Mesodermal cell (in vitro differentiated cells): Measurements from ENCODE around the gene GUCY1A1.

ENCODE experiments used
- H3K27ac ChIP-seq: 2 replicates; pipeline ENCODE4 v1.7.0; 2013; ENCODE audit warnings: mild to moderate bottlenecking, low read depth, low read length, moderate library complexity; ENCODE audit not compliant: severe bottlenecking
- H3K36me3 ChIP-seq: 2 replicates; pipeline ENCODE4 v1.7.1; 2013; ENCODE audit warnings: mild to moderate bottlenecking, low read length, moderate library complexity; ENCODE audit not compliant: control insufficient read depth, insufficient read depth
- H3K4me1 ChIP-seq: one replicate; pipeline ENCODE4 v1.7.1; 2013; ENCODE audit warnings: mild to moderate bottlenecking, low read length; ENCODE audit not compliant: insufficient read depth, control insufficient read depth, poor library complexity, severe bottlenecking
- H3K4me3 ChIP-seq: 2 replicates; pipeline ENCODE4 v1.7.0; 2013; ENCODE audit warnings: low read length, control low read depth, mild to moderate bottlenecking; ENCODE audit not compliant: insufficient read depth, poor library complexity, severe bottlenecking; ENCODE audit errors: extremely low read depth
- H3K9me3 ChIP-seq: 2 replicates; pipeline ENCODE4 v1.7.1; 2013; ENCODE audit warnings: mild to moderate bottlenecking, low read length, moderate library complexity; ENCODE audit not compliant: control insufficient read depth
- WGBS, 2 experiments: methylation state at CpG; one replicate each; pipeline ENCODE4 v1.1.5; 2013; ENCODE audit warnings: missing lambda C conversion rate in 2 of 2; ENCODE audit not compliant: insufficient coverage in 2 of 2; 5-methylcytosine and 5-hydroxymethylcytosine counted together

The GUCY1A1 gene

GRCh38 chr4:155660436-155660835 lies 6.2 kb upstream of the GUCY1A1 start:
- 67% methylated on average over 1 of the region's 2 CpGs; no CpG with 5 or more reads in 1 of the 2 experiments for WGBS, 2 experiments
- no peak overlapping the region for H3K4me3 ChIP-seq
- H3K4me1 ChIP-seq, result no peaks in the 10 kb centered on the region
- H3K9me3 ChIP-seq, result no peaks in the 10 kb centered on the region
- H3K36me3 ChIP-seq, result no peaks in the 10 kb centered on the region
- H3K27ac ChIP-seq, result no peak overlapping the region

GRCh38 chr4:155665054-155665453 lies 1.6 kb upstream of the GUCY1A1 start:
- WGBS, 2 experiments, result 83 to 89% methylated on average over 1 of the region's 2 CpGs

GRCh38 chr4:155667222-155667567 lies 547 bp downstream of the GUCY1A1 start:
- Histone ChIP-seq H3K9me3 (no peaks in the 10 kb centered on the region), H3K27ac (peak overlapping the region; percentile 56), H3K36me3 (no peaks in the 10 kb centered on the region), H3K4me3 (peak overlapping the region; percentile 48), H3K4me1 (peaks cover under 1% of the 10 kb centered on the region)
- WGBS, 2 experiments, result 1% methylated on average over 16 to 23 of the region's 27 CpGs

More at GRCh38 chr4:155665054-155665453, 1.6 kb upstream of the GUCY1A1 start:
- Histone ChIP-seq H3K36me3 (no peaks in the 10 kb centered on the region), H3K4me1 (no peaks in the 10 kb centered on the region), H3K4me3 (no peak overlapping the region), H3K27ac (no peak overlapping the region), H3K9me3 (no peaks in the 10 kb centered on the region)

GRCh38 chr4:155667568-155668511 lies 1.2 kb downstream of the GUCY1A1 start:
- Histone ChIP-seq H3K4me1 (peaks cover 5% of the 10 kb centered on the region), H3K27ac (no peak overlapping the region), H3K4me3 (peak overlapping the region; percentile 48), H3K36me3 (no peaks in the 10 kb centered on the region), H3K9me3 (no peaks in the 10 kb centered on the region)
- WGBS, 2 experiments, result 0 to 1% methylated on average over 64 to 67 of the region's 71 CpGs

GRCh38 chr4:155668707-155669220 lies 2.1 kb downstream of the GUCY1A1 start:
- peaks cover 5% of the 10 kb centered on the region for H3K4me1 ChIP-seq
- no peak overlapping the region for H3K27ac ChIP-seq

GRCh38 chr4:155672342-155672741 lies 5.7 kb downstream of the GUCY1A1 start:
- peaks cover 12% of the 10 kb centered on the region for H3K4me1 ChIP-seq
- 100% methylated on average over 1 to 2 of the region's 2 CpGs for WGBS, 2 experiments
- no peak overlapping the region for H3K27ac ChIP-seq
- H3K36me3 ChIP-seq, result no peaks in the 10 kb centered on the region
- H3K9me3 ChIP-seq, result no peaks in the 10 kb centered on the region
- H3K4me3 ChIP-seq, result no peak overlapping the region

More at GRCh38 chr4:155668707-155669220, 2.1 kb downstream of the GUCY1A1 start:
- H3K9me3 ChIP-seq, result no peaks in the 10 kb centered on the region
- 80 to 93% methylated on average over 2 of the region's 9 CpGs for WGBS, 2 experiments
- no peaks in the 10 kb centered on the region for H3K36me3 ChIP-seq
- H3K4me3 ChIP-seq, result no peak overlapping the region

- H3K4me1 ChIP-seq, result peaks cover 12% of the 10 kb centered on the region
- H3K36me3 ChIP-seq, result no peaks in the 10 kb centered on the region
- no peak overlapping the region for H3K27ac ChIP-seq
- H3K4me3 ChIP-seq, result no peak overlapping the region
- WGBS, 2 experiments, result 91% methylated on average over 3 of the region's 3 CpGs; no CpG with 5 or more reads in 1 of the 2 experiments
- H3K9me3 ChIP-seq, result no peaks in the 10 kb centered on the region
Measured at GRCh38 chr4:155673453-155673979, 6.9 kb downstream of the GUCY1A1 start.

- 100% methylated on average over 1 of the region's 6 CpGs; no CpG with 5 or more reads in 1 of the 2 experiments for WGBS, 2 experiments
- Histone ChIP-seq H3K4me3 (no peak overlapping the region), H3K36me3 (no peaks in the 10 kb centered on the region), H3K9me3 (no peaks in the 10 kb centered on the region), H3K27ac (no peak overlapping the region), H3K4me1 (peaks cover 12% of the 10 kb centered on the region)
Measured at GRCh38 chr4:155674669-155675071, 8.0 kb downstream of the GUCY1A1 start.

GRCh38 chr4:155675709-155676429 lies 9.2 kb downstream of the GUCY1A1 start:
- Histone ChIP-seq H3K4me1 (peaks cover 12% of the 10 kb centered on the region), H3K36me3 (no peaks in the 10 kb centered on the region), H3K9me3 (no peaks in the 10 kb centered on the region), H3K4me3 (no peak overlapping the region), H3K27ac (peak overlapping the region; percentile 51)
- WGBS, 2 experiments, result 20% methylated on average over 1 of the region's 2 CpGs; no CpG with 5 or more reads in 1 of the 2 experiments

- Histone ChIP-seq H3K27ac (peak overlapping the region; percentile 51), H3K4me1 (peaks cover 12% of the 10 kb centered on the region), H3K9me3 (no peaks in the 10 kb centered on the region), H3K4me3 (no peak overlapping the region), H3K36me3 (no peaks in the 10 kb centered on the region)
- WGBS, 2 experiments, result 60 to 90% methylated on average over 1 to 4 of the region's 4 CpGs
Measured at GRCh38 chr4:155676430-155676825, 9.8 kb downstream of the GUCY1A1 start.
